GM12891 (cell line): ENCODE data around the gene TMC1.
"Not testable (repeated sequence)": the region's sequence is repeated elsewhere in the genome, so short reads cannot be mapped to it uniquely, and the experiment has no call there.

ENCODE experiments used
- POLR2A ChIP-seq: IDR thresholded peaks from 2 replicates; pipeline ENCODE4 v1.6.1; 2011; ENCODE audit warnings: low read depth, low read length, control low read depth
- POLR2AphosphoS5 ChIP-seq: IDR thresholded peaks from 2 replicates; pipeline ENCODE4 v1.6.1; 2011; ENCODE audit warnings: low read depth, low read length, control low read depth

DNA sequence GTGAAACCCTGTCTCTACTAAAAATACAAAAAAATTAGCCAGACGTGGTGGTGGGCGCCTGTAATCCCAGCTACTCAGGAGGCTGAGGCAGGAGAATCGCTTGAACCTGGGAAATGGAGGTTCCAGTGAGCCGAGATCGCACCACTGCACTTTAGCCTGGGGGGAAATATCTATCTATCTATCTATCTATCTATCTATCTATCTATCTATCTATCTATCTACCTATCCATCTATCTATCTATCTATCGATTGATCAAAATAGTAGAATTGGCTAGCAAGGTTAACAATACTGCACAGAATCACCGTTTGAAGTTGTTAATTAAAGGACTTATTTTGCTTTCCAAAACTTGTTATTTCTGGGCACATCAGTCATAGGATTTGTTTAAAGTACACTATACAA, 341.4 kb downstream of the TMC1 start:
- not testable (repeated sequence) for TF ChIP-seq POLR2A, POLR2AphosphoS5
